ENCODE data around the gene OTUD5. TPM values are rescaled to one million over a fixed set of nuclear protein-coding genes. Genes with fewer than 3 reads are reported as not detected.

The OTUD5 gene
- total and polyA plus RNA-seq, 2 donors (not counting 1 experiment from before 2014, with no cell fraction given): 33.0 to 46.6 TPM

GRCh38 chrX:48996969-48997368, 39.6 kb upstream of the OTUD5 start:
- Histone ChIP-seq H3K9me3 (ENCODE audit: control insufficient read depth, insufficient read depth, low read depth, low read length) (no peaks in the 10 kb centered on the region), H3K36me3 (ENCODE audit: control insufficient read depth, insufficient read depth, low read length) (no peaks in the 10 kb centered on the region), H3K9ac (ENCODE audit: insufficient read depth, low read length) (no peak overlapping the region), H3K4me3 (replicated peaks in 1 of 4; ENCODE audit: control extremely low read depth in 1 of 4, insufficient read depth in 1 of 4, low read depth in 3 of 4, low read length in 4 of 4) (no peak overlapping the region), H3K27ac (ENCODE audit: insufficient read depth, low read length) (no peak overlapping the region), H4K20me1 (ENCODE audit: control insufficient read depth, extremely low read depth, insufficient read depth, low read length) (no peaks in the 10 kb centered on the region), H3K79me2 (ENCODE audit: control insufficient read depth, insufficient read depth, low read length) (peaks cover 8% of the 10 kb centered on the region), H3K27me3 (ENCODE audit: control insufficient read depth, insufficient read depth, low read length) (no peaks in the 10 kb centered on the region), H3K4me2 (ENCODE audit: extremely low read depth, insufficient read depth, low read length) (no peak overlapping the region), H3K4me1 (ENCODE audit: control insufficient read depth, extremely low read depth, insufficient read depth, low read length) (no peaks in the 10 kb centered on the region), H2AFZ (ENCODE audit: low read length) (no peak overlapping the region)
- TF ChIP-seq EZH2 (IDR thresholded peaks at IDR 0.05; ENCODE audit: low read length, missing control alignments) (no peak), CTCF (conservative IDR thresholded peaks at IDR 0.05 in 1 of 2, IDR thresholded peaks at IDR 0.05 in 1 of 2; ENCODE audit: low read depth in 1 of 2, low read length in 2 of 2) (no peak)
- DNase-seq (ENCODE audit: low read depth in 2 of 2): no peak

GRCh38 chrX:48992341-48992740, 34.9 kb upstream of the OTUD5 start:
- H4K20me1 ChIP-seq (ENCODE audit: control insufficient read depth, extremely low read depth, insufficient read depth, low read length): no peaks in the 10 kb centered on the region
- H3K4me3 ChIP-seq (replicated peaks in 1 of 4; ENCODE audit: control extremely low read depth in 1 of 4, insufficient read depth in 1 of 4, low read depth in 3 of 4, low read length in 4 of 4): no peak overlapping the region
- H3K27ac ChIP-seq (ENCODE audit: insufficient read depth, low read length): no peak overlapping the region
- no peaks in the 10 kb centered on the region for H3K27me3 ChIP-seq (ENCODE audit: control insufficient read depth, insufficient read depth, low read length)
- H3K36me3 ChIP-seq (ENCODE audit: control insufficient read depth, insufficient read depth, low read length): no peaks in the 10 kb centered on the region
- H3K9me3 ChIP-seq (ENCODE audit: control insufficient read depth, insufficient read depth, low read depth, low read length): no peaks in the 10 kb centered on the region
- H3K4me2 ChIP-seq (ENCODE audit: extremely low read depth, insufficient read depth, low read length): no peak overlapping the region
- H3K79me2 ChIP-seq (ENCODE audit: control insufficient read depth, insufficient read depth, low read length): no peaks in the 10 kb centered on the region
- no peak overlapping the region for H2AFZ ChIP-seq (ENCODE audit: low read length)
- no peaks in the 10 kb centered on the region for H3K4me1 ChIP-seq (ENCODE audit: control insufficient read depth, extremely low read depth, insufficient read depth, low read length)
- H3K9ac ChIP-seq (ENCODE audit: insufficient read depth, low read length): no peak overlapping the region
- no peak for TF ChIP-seq CTCF (conservative IDR thresholded peaks at IDR 0.05 in 1 of 2, IDR thresholded peaks at IDR 0.05 in 1 of 2; ENCODE audit: low read depth in 1 of 2, low read length in 2 of 2)
- TF ChIP-seq EZH2 (IDR thresholded peaks at IDR 0.05; ENCODE audit: low read length, missing control alignments): no peak
- no peak for DNase-seq (ENCODE audit: low read depth in 2 of 2)

GRCh38 chrX:48989483-48989882, 32.1 kb upstream of the OTUD5 start:
- H3K27me3 ChIP-seq (ENCODE audit: control insufficient read depth, insufficient read depth, low read length): no peaks in the 10 kb centered on the region
- H3K36me3 ChIP-seq (ENCODE audit: control insufficient read depth, insufficient read depth, low read length): no peaks in the 10 kb centered on the region
- H4K20me1 ChIP-seq (ENCODE audit: control insufficient read depth, extremely low read depth, insufficient read depth, low read length): no peaks in the 10 kb centered on the region
- H3K9ac ChIP-seq (ENCODE audit: insufficient read depth, low read length): no peak overlapping the region
- H3K4me3 ChIP-seq (replicated peaks in 1 of 4; ENCODE audit: control extremely low read depth in 1 of 4, insufficient read depth in 1 of 4, low read depth in 3 of 4, low read length in 4 of 4): no peak overlapping the region
- H2AFZ ChIP-seq (ENCODE audit: low read length): no peak overlapping the region
- no peak overlapping the region for H3K27ac ChIP-seq (ENCODE audit: insufficient read depth, low read length)
- H3K79me2 ChIP-seq (ENCODE audit: control insufficient read depth, insufficient read depth, low read length): no peaks in the 10 kb centered on the region
- no peak for DNase-seq (ENCODE audit: low read depth in 2 of 2)
- TF ChIP-seq EZH2 (IDR thresholded peaks at IDR 0.05; ENCODE audit: low read length, missing control alignments) (no peak), CTCF (conservative IDR thresholded peaks at IDR 0.05 in 1 of 2, IDR thresholded peaks at IDR 0.05 in 1 of 2; ENCODE audit: low read depth in 1 of 2, low read length in 2 of 2) (no peak)
- no peaks in the 10 kb centered on the region for H3K4me1 ChIP-seq (ENCODE audit: control insufficient read depth, extremely low read depth, insufficient read depth, low read length)
- H3K4me2 ChIP-seq (ENCODE audit: extremely low read depth, insufficient read depth, low read length): no peak overlapping the region
- H3K9me3 ChIP-seq (ENCODE audit: control insufficient read depth, insufficient read depth, low read depth, low read length): no peaks in the 10 kb centered on the region
